ENCODE results near the gene DGKI.

Gene DGKI

GRCh38 chr7:137658190-137658900 is 188.4 kb downstream of the DGKI start:
- no peaks in the 10 kb centered on the region for H3K9me3 ChIP-seq (ENCODE audit: control extremely low read depth in 1 of 5, control insufficient read depth in 4 of 5, insufficient read depth in 2 of 5, low read depth in 1 of 5, low read length in 4 of 5)
- H3K4me3 ChIP-seq (ENCODE audit: control insufficient read depth in 1 of 7, extremely low read depth in 1 of 7, insufficient read depth in 4 of 7, low read depth in 2 of 7, low read length in 6 of 7), result no peak overlapping the region
- H3K4me1 ChIP-seq (ENCODE audit: control extremely low read depth in 1 of 4, control insufficient read depth in 4 of 4, insufficient read depth in 4 of 4, low read length in 3 of 4), result no peaks in the 10 kb centered on the region
- H3K27me3 ChIP-seq (replicated peaks in 2 of 5; ENCODE audit: control insufficient read depth in 4 of 5, insufficient read depth in 5 of 5, low read length in 4 of 5), result peaks cover 0 to 2% (median 0%) of the 10 kb centered on the region in 5 experiments
- H3K27ac ChIP-seq (ENCODE audit: insufficient read depth in 1 of 2, low read depth in 1 of 2, low read length in 2 of 2, poor library complexity in 1 of 2, severe bottlenecking in 2 of 2), result no peak overlapping the region
- no peaks in the 10 kb centered on the region for H3K36me3 ChIP-seq (ENCODE audit: control insufficient read depth in 4 of 4, insufficient read depth in 4 of 4, low read length in 3 of 4)
- ChIA-PET POLR2A (no interaction called here), CTCF (interaction anchor here (0.6 to 1.1 kb wide), 2 partner anchors 15 to 32 kb away, joined by 3 to 4 read pairs; no protein-coding TSS in a partner anchor)
- no peak for DNase-seq
- 100% methylated on average over 7 of the region's 9 CpGs for WGBS (ENCODE audit: insufficient coverage)

GRCh38 chr7:137657476-137658189 is 189.1 kb downstream of the DGKI start:
- H3K9me3 ChIP-seq (ENCODE audit: control extremely low read depth in 1 of 5, control insufficient read depth in 4 of 5, insufficient read depth in 2 of 5, low read depth in 1 of 5, low read length in 4 of 5), result no peaks in the 10 kb centered on the region
- no peak overlapping the region for H3K4me3 ChIP-seq (ENCODE audit: control insufficient read depth in 1 of 7, extremely low read depth in 1 of 7, insufficient read depth in 4 of 7, low read depth in 2 of 7, low read length in 6 of 7)
- ChIA-PET CTCF (interaction anchor here (0.6 to 3.3 kb wide), 8 partner anchors 11 to 245 kb away, joined by 3 to 17 read pairs (median 8); no protein-coding TSS in a partner anchor), POLR2A (no interaction called here)
- WGBS (ENCODE audit: insufficient coverage), result 92% methylated on average over 2 of the region's 4 CpGs
- H3K36me3 ChIP-seq (ENCODE audit: control insufficient read depth in 4 of 4, insufficient read depth in 4 of 4, low read length in 3 of 4), result no peaks in the 10 kb centered on the region
- H3K27ac ChIP-seq (ENCODE audit: insufficient read depth in 1 of 2, low read depth in 1 of 2, low read length in 2 of 2, poor library complexity in 1 of 2, severe bottlenecking in 2 of 2), result no peak overlapping the region
- H3K4me1 ChIP-seq (ENCODE audit: control extremely low read depth in 1 of 4, control insufficient read depth in 4 of 4, insufficient read depth in 4 of 4, low read length in 3 of 4), result no peaks in the 10 kb centered on the region
- DNase-seq, result no peak
- peaks cover 0 to 2% (median 0%) of the 10 kb centered on the region in 5 experiments for H3K27me3 ChIP-seq (replicated peaks in 2 of 5; ENCODE audit: control insufficient read depth in 4 of 5, insufficient read depth in 5 of 5, low read length in 4 of 5)

DNA sequence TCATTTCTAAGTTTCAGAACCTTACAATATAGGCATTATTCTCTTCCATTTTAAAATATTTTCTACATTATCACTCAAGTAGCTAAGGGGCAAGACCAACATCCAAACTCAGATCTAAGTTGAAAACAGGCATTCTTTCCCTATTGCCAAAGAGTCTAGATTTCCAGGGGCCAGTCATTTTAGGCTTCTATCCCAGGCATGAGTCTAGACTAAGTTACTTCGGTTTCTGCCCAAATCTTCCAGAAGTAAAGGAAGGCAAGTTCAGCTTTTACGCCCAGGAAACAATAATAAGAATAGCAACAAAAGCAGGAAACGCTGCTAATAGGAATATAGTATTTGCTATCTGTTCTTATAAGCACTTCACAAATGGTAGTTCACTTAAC is 189.9 kb downstream of the DGKI start:
- peaks cover 0 to 2% (median 0%) of the 10 kb centered on the region in 5 experiments for H3K27me3 ChIP-seq (replicated peaks in 2 of 5; ENCODE audit: control insufficient read depth in 4 of 5, insufficient read depth in 5 of 5, low read length in 4 of 5)
- CTCF ChIA-PET, result interaction anchor here (0.7 to 3.3 kb wide), 12 partner anchors 11 to 354 kb away, joined by 3 to 17 read pairs (median 4); no protein-coding TSS in a partner anchor
- H3K9me3 ChIP-seq (ENCODE audit: control extremely low read depth in 1 of 5, control insufficient read depth in 4 of 5, insufficient read depth in 2 of 5, low read depth in 1 of 5, low read length in 4 of 5), result no peaks in the 10 kb centered on the region
- no peaks in the 10 kb centered on the region for H3K36me3 ChIP-seq (ENCODE audit: control insufficient read depth in 4 of 4, insufficient read depth in 4 of 4, low read length in 3 of 4)
- no peak overlapping the region for H3K4me3 ChIP-seq (ENCODE audit: control insufficient read depth in 1 of 7, extremely low read depth in 1 of 7, insufficient read depth in 4 of 7, low read depth in 2 of 7, low read length in 6 of 7)
- WGBS (ENCODE audit: insufficient coverage), result 100% methylated on average over 1 of the region's 3 CpGs
- H3K27ac ChIP-seq (ENCODE audit: insufficient read depth in 1 of 2, low read depth in 1 of 2, low read length in 2 of 2, poor library complexity in 1 of 2, severe bottlenecking in 2 of 2), result no peak overlapping the region
- H3K4me1 ChIP-seq (ENCODE audit: control extremely low read depth in 1 of 4, control insufficient read depth in 4 of 4, insufficient read depth in 4 of 4, low read length in 3 of 4), result no peaks in the 10 kb centered on the region
- POLR2A ChIA-PET, result no interaction called here
- DNase-seq, result no peak

GRCh38 chr7:137656227-137656849 is 190.4 kb downstream of the DGKI start:
- peak; percentile 67 to 81 (median 76) for DNase-seq
- WGBS (ENCODE audit: insufficient coverage), result 0% methylated on average over 5 of the region's 8 CpGs
- ChIA-PET POLR2A (no interaction called here), CTCF (interaction anchor here (0.7 to 3.3 kb wide), 13 partner anchors 11 to 355 kb away, joined by 3 to 17 read pairs (median 4); no protein-coding TSS in a partner anchor)
- no peak overlapping the region for H3K4me3 ChIP-seq (ENCODE audit: control insufficient read depth in 1 of 7, extremely low read depth in 1 of 7, insufficient read depth in 4 of 7, low read depth in 2 of 7, low read length in 6 of 7)
- no peaks in the 10 kb centered on the region for H3K4me1 ChIP-seq (ENCODE audit: control extremely low read depth in 1 of 4, control insufficient read depth in 4 of 4, insufficient read depth in 4 of 4, low read length in 3 of 4)
- H3K9me3 ChIP-seq (ENCODE audit: control extremely low read depth in 1 of 5, control insufficient read depth in 4 of 5, insufficient read depth in 2 of 5, low read depth in 1 of 5, low read length in 4 of 5), result no peaks in the 10 kb centered on the region
- no peaks in the 10 kb centered on the region for H3K36me3 ChIP-seq (ENCODE audit: control insufficient read depth in 4 of 4, insufficient read depth in 4 of 4, low read length in 3 of 4)
- H3K27ac ChIP-seq (ENCODE audit: insufficient read depth in 1 of 2, low read depth in 1 of 2, low read length in 2 of 2, poor library complexity in 1 of 2, severe bottlenecking in 2 of 2), result no peak overlapping the region
- peaks cover 0 to 4% (median 0%) of the 10 kb centered on the region in 5 experiments for H3K27me3 ChIP-seq (replicated peaks in 2 of 5; ENCODE audit: control insufficient read depth in 4 of 5, insufficient read depth in 5 of 5, low read length in 4 of 5)

DNA sequence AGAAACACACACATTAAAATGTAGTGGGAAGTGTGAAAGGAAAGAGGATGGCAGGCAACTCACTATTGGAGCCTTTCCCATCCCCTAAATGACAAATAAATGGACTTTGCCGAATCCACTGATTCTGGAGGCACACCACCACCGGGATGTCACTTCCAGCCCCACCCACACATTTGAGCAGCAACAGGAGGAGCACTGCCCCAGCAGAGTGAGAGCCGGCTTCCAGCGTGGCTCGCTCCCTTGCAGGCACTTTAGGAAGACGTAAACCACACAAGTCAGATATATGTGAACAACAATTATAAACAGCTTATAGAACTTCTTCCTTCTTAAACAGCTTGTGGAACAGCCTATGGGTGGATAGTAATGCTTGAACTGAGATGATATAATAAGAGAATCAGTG is 191.0 kb downstream of the DGKI start:
- ChIA-PET POLR2A (no interaction called here), CTCF (interaction anchor here (0.6 to 3.3 kb wide), 13 partner anchors 10 to 353 kb away, joined by 3 to 17 read pairs (median 4); no protein-coding TSS in a partner anchor)
- Histone ChIP-seq H3K4me3 (ENCODE audit: control insufficient read depth in 1 of 7, extremely low read depth in 1 of 7, insufficient read depth in 4 of 7, low read depth in 2 of 7, low read length in 6 of 7) (no peak overlapping the region), H3K27ac (ENCODE audit: insufficient read depth in 1 of 2, low read depth in 1 of 2, low read length in 2 of 2, poor library complexity in 1 of 2, severe bottlenecking in 2 of 2) (no peak overlapping the region), H3K36me3 (ENCODE audit: control insufficient read depth in 4 of 4, insufficient read depth in 4 of 4, low read length in 3 of 4) (no peaks in the 10 kb centered on the region), H3K4me1 (ENCODE audit: control extremely low read depth in 1 of 4, control insufficient read depth in 4 of 4, insufficient read depth in 4 of 4, low read length in 3 of 4) (no peaks in the 10 kb centered on the region), H3K27me3 (replicated peaks in 2 of 5; ENCODE audit: control insufficient read depth in 4 of 5, insufficient read depth in 5 of 5, low read length in 4 of 5) (peaks cover 0 to 5% (median 0%) of the 10 kb centered on the region in 5 experiments), H3K9me3 (ENCODE audit: control extremely low read depth in 1 of 5, control insufficient read depth in 4 of 5, insufficient read depth in 2 of 5, low read depth in 1 of 5, low read length in 4 of 5) (no peaks in the 10 kb centered on the region)
- 75% methylated on average over 2 of the region's 6 CpGs for WGBS (ENCODE audit: insufficient coverage)
- DNase-seq, result no peak

DNA sequence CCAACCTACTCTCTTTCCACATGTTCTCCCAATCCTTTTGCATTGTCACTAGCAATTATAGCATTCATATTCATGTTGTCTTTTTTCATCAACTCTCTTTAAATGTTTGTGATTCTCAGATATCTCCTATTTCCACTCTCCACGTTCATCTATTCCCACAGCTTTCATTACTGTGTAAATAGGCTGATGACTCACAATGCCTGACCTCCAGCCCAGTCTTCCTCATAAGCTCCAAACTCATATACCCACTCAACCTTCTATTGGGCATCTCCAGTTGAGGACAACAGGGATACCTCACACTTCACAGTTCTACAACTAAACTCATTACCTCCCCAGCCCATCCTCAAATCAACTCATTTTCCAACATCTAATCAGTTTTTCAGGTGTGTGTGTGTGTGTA is 194.1 kb downstream of the DGKI start:
- Histone ChIP-seq H3K36me3 (ENCODE audit: control insufficient read depth in 4 of 4, insufficient read depth in 4 of 4, low read length in 3 of 4) (no peaks in the 10 kb centered on the region), H3K4me1 (ENCODE audit: control extremely low read depth in 1 of 4, control insufficient read depth in 4 of 4, insufficient read depth in 4 of 4, low read length in 3 of 4) (no peaks in the 10 kb centered on the region), H3K9me3 (ENCODE audit: control extremely low read depth in 1 of 5, control insufficient read depth in 4 of 5, insufficient read depth in 2 of 5, low read depth in 1 of 5, low read length in 4 of 5) (no peaks in the 10 kb centered on the region), H3K4me3 (ENCODE audit: control insufficient read depth in 1 of 7, extremely low read depth in 1 of 7, insufficient read depth in 4 of 7, low read depth in 2 of 7, low read length in 6 of 7) (no peak overlapping the region), H3K27me3 (replicated peaks in 2 of 5; ENCODE audit: control insufficient read depth in 4 of 5, insufficient read depth in 5 of 5, low read length in 4 of 5) (peaks cover 0 to 3% (median 2%) of the 10 kb centered on the region in 5 experiments), H3K27ac (ENCODE audit: insufficient read depth in 1 of 2, low read depth in 1 of 2, low read length in 2 of 2, poor library complexity in 1 of 2, severe bottlenecking in 2 of 2) (no peak overlapping the region)
- ChIA-PET POLR2A (no interaction called here), CTCF (interaction anchor here (1.5 to 2.2 kb wide), 2 partner anchors 18 to 247 kb away, joined by 4 to 6 read pairs; no protein-coding TSS in a partner anchor)
- WGBS (ENCODE audit: insufficient coverage), result 90% methylated on average over 1 of the region's 1 CpG
- DNase-seq, result no peak

All from common myeloid progenitor, CD34-positive (primary cell).